ENCODE data around the gene AGA. TPM values are rescaled to one million over a fixed set of nuclear protein-coding genes. Genes with fewer than 3 reads are reported as not detected.

Gene AGA
- total RNA-seq, 1 donor from 2014 or later = 4.5 TPM

- TF ChIP-seq CTCF (IDR thresholded peaks at IDR 0.05) = no peak
- H3K4me1 ChIP-seq = no peaks in the 10 kb centered on the region
- intact Hi-C loops (cut with DNase I) = no loop called here
- no peaks in the 10 kb centered on the region for H3K27me3 ChIP-seq
- H3K9me3 ChIP-seq = no peaks in the 10 kb centered on the region
- H3K27ac ChIP-seq = no peak overlapping the region
- no peaks in the 10 kb centered on the region for H3K36me3 ChIP-seq
- DNase-seq (ENCODE audit: low spot score in 2 of 2) = no peak
- H3K4me3 ChIP-seq = no peak overlapping the region
These were observed 55.9 kb downstream of the AGA start for GRCh38 chr4:177386278-177386815.

- no peak for TF ChIP-seq CTCF (IDR thresholded peaks at IDR 0.05)
- intact Hi-C loops (cut with DNase I) = no loop called here
- DNase-seq (ENCODE audit: low spot score in 2 of 2) = no peak
These were observed 56.5 kb downstream of the AGA start for GRCh38 chr4:177385576-177386277.

GRCh38 chr4:177384856-177385397 is 57.3 kb downstream of the AGA start:
- no peak for TF ChIP-seq CTCF (IDR thresholded peaks at IDR 0.05)
- intact Hi-C loops (cut with DNase I) = no loop called here
- Histone ChIP-seq H3K27ac (no peak overlapping the region), H3K27me3 (no peaks in the 10 kb centered on the region), H3K9me3 (no peaks in the 10 kb centered on the region), H3K4me3 (no peak overlapping the region), H3K4me1 (no peaks in the 10 kb centered on the region), H3K36me3 (no peaks in the 10 kb centered on the region)
- DNase-seq (ENCODE audit: low spot score in 2 of 2) = no peak

More at GRCh38 chr4:177385576-177386277, 56.5 kb downstream of the AGA start:
- Histone ChIP-seq H3K27me3 (no peaks in the 10 kb centered on the region), H3K4me1 (no peaks in the 10 kb centered on the region), H3K4me3 (no peak overlapping the region), H3K27ac (no peak overlapping the region), H3K9me3 (no peaks in the 10 kb centered on the region), H3K36me3 (no peaks in the 10 kb centered on the region)

- H3K27me3 ChIP-seq = no peaks in the 10 kb centered on the region
- intact Hi-C loops (cut with DNase I) = no loop called here
- DNase-seq (ENCODE audit: low spot score in 2 of 2) = no peak
- no peaks in the 10 kb centered on the region for H3K4me1 ChIP-seq
- H3K4me3 ChIP-seq = no peak overlapping the region
- no peak for TF ChIP-seq CTCF (IDR thresholded peaks at IDR 0.05)
- H3K9me3 ChIP-seq = no peaks in the 10 kb centered on the region
- no peak overlapping the region for H3K27ac ChIP-seq
- no peaks in the 10 kb centered on the region for H3K36me3 ChIP-seq
These were observed 60.4 kb downstream of the AGA start for GRCh38 chr4:177381762-177382310.

Other genes with a start within 250 kb of the AGA start
- gene NEIL3, start 132.6 kb downstream of the AGA start, total RNA-seq = not detected